Skeletal muscle cell (primary cell): ENCODE results near the gene RTP2.

Experiments
- DNase-seq: peaks from one replicate; pipeline ENCODE4 v3.0.0-alpha.2; 2010; ENCODE audit warnings: low read depth
- H3K4me3 ChIP-seq: 2 replicates; pipeline ENCODE4 v1.5.1; 2011; ENCODE audit warnings: low read depth, mild to moderate bottlenecking, control low read depth, low read length, moderate library complexity

RTP2 gene

GRCh38 chr3:187719628-187720336 lies 17.4 kb upstream of the RTP2 start:
- DNase-seq, result no peak
- H3K4me3 ChIP-seq, result no peak overlapping the region

GRCh38 chr3:187718802-187719201 lies 16.4 kb upstream of the RTP2 start:
- H3K4me3 ChIP-seq, result no peak overlapping the region
- DNase-seq, result no peak

- no peak overlapping the region for H3K4me3 ChIP-seq
- DNase-seq, result no peak
These were observed 15.2 kb upstream of the RTP2 start for GRCh38 chr3:187717572-187717971.

DNA sequence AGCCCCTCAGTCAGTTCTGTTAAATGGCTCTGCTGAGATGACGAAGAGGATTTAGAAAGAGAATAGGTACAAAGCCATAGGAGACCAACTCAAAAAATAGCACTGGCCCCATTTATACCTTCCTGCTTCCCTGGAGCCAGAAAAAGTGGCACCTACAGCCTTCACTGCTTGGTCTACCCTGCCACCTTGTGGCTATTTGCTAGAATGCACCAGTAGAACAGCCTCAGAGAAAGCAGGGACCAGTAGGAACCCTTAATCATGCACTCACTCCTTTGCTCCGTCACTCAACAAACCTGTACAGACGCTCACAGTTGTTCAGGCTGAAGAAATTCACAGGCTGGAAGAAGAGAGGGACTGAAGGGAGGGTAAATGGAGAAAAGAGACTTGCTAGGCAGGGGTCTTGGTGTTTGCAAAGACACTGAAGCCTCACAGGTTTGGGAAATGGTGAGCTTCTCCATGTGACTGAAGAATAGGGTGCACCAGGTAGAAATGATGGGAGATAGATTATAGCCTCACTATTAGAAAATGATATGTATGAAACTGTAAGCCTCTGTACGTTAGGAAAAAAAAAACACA lies 12.1 kb upstream of the RTP2 start:
- DNase-seq, result no peak
- no peak overlapping the region for H3K4me3 ChIP-seq

GRCh38 chr3:187713504-187713903 lies 11.1 kb upstream of the RTP2 start:
- no peak for DNase-seq
- H3K4me3 ChIP-seq, result no peak overlapping the region

GRCh38 chr3:187709155-187709554 lies 6.8 kb upstream of the RTP2 start:
- DNase-seq, result no peak
- no peak overlapping the region for H3K4me3 ChIP-seq

- DNase-seq, result no peak
- no peak overlapping the region for H3K4me3 ChIP-seq
These were observed 6.3 kb upstream of the RTP2 start for GRCh38 chr3:187708696-187709095.

DNA sequence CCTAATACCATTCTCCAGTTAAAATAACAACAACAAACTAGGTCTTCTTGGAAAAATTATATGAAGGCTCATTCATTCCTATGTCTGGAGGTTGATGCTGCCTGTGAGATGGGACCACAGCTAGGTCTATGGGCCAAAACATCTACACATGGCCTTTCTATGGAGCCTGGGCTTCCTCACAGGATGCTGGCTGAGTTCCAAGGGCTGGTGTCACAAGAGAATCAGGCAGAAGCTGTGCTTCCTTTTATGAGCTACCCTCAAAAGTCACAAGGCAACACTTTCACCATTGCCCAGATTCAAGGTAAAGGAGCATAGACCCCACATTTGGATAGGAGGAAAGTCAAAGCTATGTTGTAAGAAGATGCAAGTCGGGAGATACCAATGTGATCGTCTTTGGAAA lies 4.6 kb upstream of the RTP2 start:
- no peak for DNase-seq

GRCh38 chr3:187705164-187705563 lies 2.8 kb upstream of the RTP2 start:
- H3K4me3 ChIP-seq, result no peak overlapping the region
- DNase-seq, result no peak

More for the DNA sequence above, 4.6 kb upstream of the RTP2 start:
- no peak overlapping the region for H3K4me3 ChIP-seq

GRCh38 chr3:187700249-187700648 lies 2.1 kb downstream of the RTP2 start:
- no peak for DNase-seq
- H3K4me3 ChIP-seq, result no peak overlapping the region

DNA sequence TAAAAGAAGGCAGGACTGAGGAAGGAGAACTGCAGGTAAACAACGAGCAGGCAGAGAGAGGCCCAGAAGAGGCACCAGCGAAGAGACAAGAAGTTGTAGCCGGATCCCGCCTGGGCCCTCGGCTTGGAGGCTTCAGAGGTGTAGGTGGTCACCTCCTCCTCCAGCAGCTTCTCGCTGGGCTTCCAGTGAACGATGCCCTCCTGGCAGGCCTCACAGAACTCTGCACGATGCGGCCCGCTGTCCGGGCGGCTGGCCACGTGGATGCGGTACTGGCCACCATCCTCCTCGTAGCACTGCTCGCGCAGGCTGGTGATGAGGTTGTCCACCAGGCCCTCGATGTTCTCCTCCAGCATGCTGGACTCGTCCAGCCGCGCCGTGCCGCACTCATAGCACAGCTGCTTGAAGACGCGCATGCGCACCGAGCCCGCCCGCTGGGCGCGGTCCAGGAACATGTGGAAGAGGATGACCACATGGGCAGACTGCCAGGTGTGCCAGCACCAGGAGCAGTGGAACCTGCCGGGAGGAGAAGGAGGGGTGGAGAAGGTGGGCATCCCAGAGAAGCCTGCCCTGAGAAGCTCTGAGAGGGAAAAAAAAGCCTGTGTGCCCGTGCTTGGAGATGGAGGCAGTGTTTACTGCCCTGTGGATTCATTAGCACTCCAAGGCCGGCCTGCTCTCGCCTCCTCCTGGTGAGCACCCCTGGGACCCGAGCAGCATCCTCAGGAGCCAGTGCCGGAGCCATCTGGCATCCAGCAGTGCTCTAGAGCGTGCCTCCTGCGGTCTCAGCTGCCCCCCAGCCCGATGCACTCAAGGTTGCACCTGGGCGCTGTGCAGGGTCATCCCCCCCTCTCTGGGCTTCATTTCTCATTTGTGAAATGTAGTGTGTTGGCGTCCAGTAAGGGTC lies 3.6 kb downstream of the RTP2 start:
- H3K4me3 ChIP-seq, result no peak overlapping the region
- no peak for DNase-seq

DNA sequence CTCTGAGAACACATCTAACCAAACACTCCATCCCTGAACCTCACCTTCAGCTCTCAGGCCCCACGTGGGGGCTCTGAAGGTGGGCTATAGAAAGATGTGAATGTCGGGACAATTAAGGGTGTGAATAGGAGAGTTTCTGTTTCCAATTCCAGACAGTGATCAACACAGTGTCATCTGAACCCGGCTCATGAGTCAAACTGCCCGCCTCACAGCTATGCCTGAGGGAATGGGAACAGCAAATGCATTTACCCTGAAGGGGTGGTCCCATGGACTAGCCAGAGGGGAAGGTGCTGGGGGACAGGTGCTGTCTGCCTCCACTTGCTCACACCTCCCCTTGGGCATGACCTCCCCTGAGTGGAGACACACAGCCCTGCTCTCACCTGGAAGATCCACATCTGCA lies 6.3 kb downstream of the RTP2 start:
- no peak for DNase-seq

GRCh38 chr3:187695449-187695848 lies 6.9 kb downstream of the RTP2 start:
- DNase-seq, result no peak
- H3K4me3 ChIP-seq, result no peak overlapping the region

More for the DNA sequence above, 6.3 kb downstream of the RTP2 start:
- no peak overlapping the region for H3K4me3 ChIP-seq

DNA sequence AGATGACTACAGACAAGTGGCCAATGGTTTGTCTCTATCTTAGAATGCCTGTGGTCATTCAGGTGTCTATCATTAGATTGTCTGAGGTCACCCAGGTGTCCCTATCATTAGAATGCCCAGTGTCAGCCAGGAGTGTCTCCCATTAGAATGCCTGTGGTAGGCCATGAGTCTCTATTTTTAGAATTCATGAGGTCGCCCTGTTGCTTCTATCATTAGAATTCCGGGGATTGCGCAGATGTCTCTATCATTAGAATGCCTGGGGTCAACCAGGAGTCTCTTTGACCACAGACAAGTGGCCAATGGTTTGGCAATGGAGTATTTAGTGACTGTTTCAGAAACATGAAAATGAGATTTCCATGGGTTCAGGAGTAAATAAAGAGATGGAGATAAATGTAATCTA lies 7.6 kb downstream of the RTP2 start:
- no peak for DNase-seq
- H3K4me3 ChIP-seq, result no peak overlapping the region

DNA sequence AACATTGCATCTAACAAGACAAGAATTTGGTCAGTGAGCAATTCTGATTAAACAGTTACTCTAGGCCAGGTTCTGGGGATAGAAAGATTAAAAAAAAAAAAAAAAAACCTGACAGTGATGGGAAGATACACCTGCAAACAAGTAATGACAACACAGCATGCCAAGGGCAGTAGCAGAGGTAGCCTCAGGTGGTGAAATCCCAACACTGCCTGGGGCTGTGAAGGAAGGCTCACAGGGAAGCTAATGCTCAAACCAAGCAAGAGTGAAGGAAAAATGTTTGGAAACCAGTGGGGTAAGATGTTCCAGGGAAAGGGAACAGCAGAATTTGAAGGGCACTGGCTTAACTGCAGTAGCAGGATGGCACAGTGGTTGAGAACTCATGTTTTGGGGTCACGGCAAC lies 8.9 kb downstream of the RTP2 start:
- H3K4me3 ChIP-seq, result no peak overlapping the region
- no peak for DNase-seq

- no peak overlapping the region for H3K4me3 ChIP-seq
- no peak for DNase-seq
These were observed 12.4 kb downstream of the RTP2 start for GRCh38 chr3:187689984-187690383.

GRCh38 chr3:187686621-187687273 lies 15.6 kb downstream of the RTP2 start:
- H3K4me3 ChIP-seq, result no peak overlapping the region
- no peak for DNase-seq

DNA sequence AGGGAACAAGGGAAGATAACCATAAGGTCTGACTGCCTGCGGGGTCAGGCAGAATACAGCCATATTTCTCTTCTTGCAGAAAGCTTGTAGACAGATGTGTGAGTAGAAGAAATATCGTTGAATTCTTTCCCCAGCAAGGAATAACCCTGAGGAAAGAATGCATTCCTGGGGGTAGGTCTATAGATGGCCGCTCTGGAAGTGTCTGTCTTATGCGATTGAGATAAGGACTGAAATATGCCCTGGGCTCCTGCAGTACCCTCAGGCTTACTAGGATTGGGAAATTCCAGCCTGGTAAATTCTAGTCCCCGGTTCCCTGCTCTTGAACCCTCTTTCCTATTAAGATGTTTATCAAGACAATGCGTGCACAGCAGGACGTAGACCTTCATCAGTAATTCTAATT lies 16.4 kb downstream of the RTP2 start:
- no peak overlapping the region for H3K4me3 ChIP-seq
- no peak for DNase-seq

- no peak for DNase-seq
- H3K4me3 ChIP-seq, result no peak overlapping the region
These were observed 17.5 kb downstream of the RTP2 start for GRCh38 chr3:187684880-187685279.

- H3K4me3 ChIP-seq, result no peak overlapping the region
- no peak for DNase-seq
These were observed 17.9 kb downstream of the RTP2 start for GRCh38 chr3:187684444-187684843.
